Neural cell (in vitro differentiated cells): ENCODE results near the gene MED13L.
"Not testable (repeated sequence)": the region's sequence is repeated elsewhere in the genome, so short reads cannot be mapped to it uniquely, and the experiment has no call there.

Experiments
- CTCF ChIP-seq: fragments of 450-650 bp; IDR thresholded peaks from 2 replicates; pipeline ENCODE4 v1.5.1; 2014; ENCODE audit warnings: antibody characterized with exemption, mild to moderate bottlenecking, moderate library complexity; ENCODE audit not compliant: poor library complexity, severe bottlenecking
- EP300 ChIP-seq: fragments of 450-650 bp; conservative IDR thresholded peaks from 2 replicates; pipeline ENCODE4 v1.6.1; 2014; ENCODE audit warnings: antibody characterized with exemption, mild to moderate bottlenecking, moderate library complexity; ENCODE audit not compliant: poor library complexity, severe bottlenecking
- EZH2 ChIP-seq: fragments of 200-600, 300-800 bp; shearing (Covaris generic), sonication (generic); IDR thresholded peaks from 2 replicates; pipeline ENCODE4 v1.6.1; 2014; ENCODE audit warnings: antibody characterized with exemption, low read length, borderline replicate concordance, mild to moderate bottlenecking; ENCODE audit not compliant: insufficient read depth, poor library complexity, severe bottlenecking
- MXI1 ChIP-seq: fragments of 450-650 bp; conservative IDR thresholded peaks from 2 replicates; pipeline ENCODE4 v1.6.1; 2014; ENCODE audit warnings: antibody characterized with exemption, mild to moderate bottlenecking; ENCODE audit not compliant: poor library complexity, severe bottlenecking
- POLR2AphosphoS5 ChIP-seq: IDR thresholded peaks from 2 replicates; pipeline ENCODE4 v1.6.1; 2012
- RAD21 ChIP-seq: fragments of 450-650 bp; conservative IDR thresholded peaks from 2 replicates; pipeline ENCODE4 v1.6.1; 2014; ENCODE audit warnings: antibody characterized with exemption, mild to moderate bottlenecking, moderate library complexity
- REST ChIP-seq: IDR thresholded peaks from 2 replicates; pipeline ENCODE4 v1.6.1; 2012; ENCODE audit warnings: borderline replicate concordance
- SMC3 ChIP-seq: fragments of 450-650 bp; conservative IDR thresholded peaks from 2 replicates; pipeline ENCODE4 v1.6.1; 2014; ENCODE audit warnings: antibody characterized with exemption, mild to moderate bottlenecking, moderate library complexity; ENCODE audit not compliant: poor library complexity

GRCh38 chr12:116131987-116132386 is 145.5 kb downstream of the MED13L start:
- TF ChIP-seq CTCF, EP300, SMC3, EZH2, POLR2AphosphoS5, RAD21, REST, MXI1: not testable (repeated sequence)
